ENCODE measurements around the gene SLC24A4.

The SLC24A4 gene

GRCh38 chr14:92316937-92317336 lies 6.0 kb upstream of the SLC24A4 start:
- no peak for DNase-seq

- DNase-seq, result no peak
These were observed 5.5 kb upstream of the SLC24A4 start for GRCh38 chr14:92317511-92317910.

DNA sequence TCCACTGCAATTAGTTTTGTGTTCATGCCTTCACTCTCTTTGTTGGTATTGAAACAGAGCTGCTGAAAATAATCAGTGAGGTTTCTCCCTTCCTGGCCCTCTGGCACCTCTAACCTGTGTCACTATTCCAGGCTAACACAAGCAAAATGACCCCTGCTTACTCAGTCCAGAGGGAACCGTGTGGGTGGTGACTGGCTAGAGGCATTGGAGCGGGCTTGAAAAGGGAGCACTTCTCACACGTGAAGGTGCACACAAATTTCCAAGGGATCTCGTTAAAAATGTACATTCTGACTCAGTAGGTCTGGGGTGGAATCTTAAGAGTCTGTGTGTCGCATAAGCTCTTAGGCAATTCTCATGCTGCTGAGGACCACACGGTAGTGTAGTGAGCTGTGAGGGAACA lies 1.3 kb upstream of the SLC24A4 start:
- DNase-seq, result no peak

- no peak for DNase-seq
These were observed 449 bp upstream of the SLC24A4 start for GRCh38 chr14:92322516-92322915.

DNA sequence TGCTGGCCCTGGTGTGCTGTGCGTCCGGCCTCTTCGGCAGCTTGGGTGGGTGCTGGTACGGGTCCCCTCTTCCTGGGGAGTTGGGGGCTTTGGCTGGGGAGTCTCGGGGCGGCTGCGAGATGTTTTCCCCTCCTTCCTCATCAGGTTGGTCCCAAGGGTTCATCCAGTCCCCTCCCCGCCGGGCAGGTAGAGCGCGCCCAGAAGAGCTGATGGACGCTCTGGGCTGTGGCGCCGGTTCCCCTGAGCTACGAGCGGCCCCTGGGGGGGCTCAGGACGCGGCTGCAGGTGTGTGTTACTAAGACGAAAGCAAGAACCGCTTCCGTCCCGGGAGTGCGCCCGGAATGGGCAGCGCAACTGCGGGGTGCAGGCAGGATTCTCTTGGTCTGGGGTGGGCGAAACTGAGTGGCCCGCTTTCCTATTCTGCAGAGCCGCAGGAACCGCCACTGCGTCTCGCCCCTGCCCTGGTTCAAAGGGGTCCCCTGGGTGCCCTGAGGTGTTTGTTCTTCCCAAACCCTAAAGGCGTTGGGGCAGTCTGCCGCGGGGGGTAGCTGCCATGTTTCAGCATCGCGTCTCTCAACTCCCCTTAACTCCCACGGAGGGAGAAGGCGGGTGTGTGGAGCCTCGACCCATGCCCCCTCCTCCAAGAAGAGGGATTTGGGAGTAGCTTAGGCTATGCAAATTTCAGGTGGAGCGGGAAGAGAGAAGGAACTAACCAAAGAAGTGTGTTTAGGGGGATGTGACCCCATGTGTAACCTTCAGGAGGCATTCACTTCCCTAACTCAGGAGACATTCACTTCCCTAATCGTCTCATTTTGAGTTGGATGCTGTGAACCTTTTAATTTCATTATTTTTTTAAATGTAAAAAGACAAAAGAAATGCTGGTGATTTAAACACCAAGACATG lies 1.2 kb downstream of the SLC24A4 start:
- DNase-seq, result no peak

DNA sequence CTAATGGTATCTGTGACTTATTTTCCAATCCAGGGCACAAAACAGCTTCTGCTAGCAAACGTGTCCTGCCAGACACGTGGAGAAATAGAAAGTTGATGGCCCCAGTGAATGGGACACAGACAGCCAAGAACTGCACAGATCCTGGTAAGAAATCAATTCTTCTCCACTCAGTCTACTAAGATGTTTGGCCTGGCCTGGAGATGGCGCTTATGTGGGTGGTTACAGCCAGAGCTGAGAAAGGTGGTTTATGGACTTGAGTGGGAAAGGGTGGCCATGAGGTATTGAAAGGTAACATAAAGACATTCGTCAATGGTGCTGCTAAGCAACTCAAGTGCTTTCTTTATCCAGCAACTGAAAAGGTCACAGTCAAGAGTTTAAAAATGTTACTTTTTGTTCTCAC lies 2.9 kb downstream of the SLC24A4 start:
- no peak for DNase-seq

GRCh38 chr14:92328664-92329255 lies 5.8 kb downstream of the SLC24A4 start:
- DNase-seq, result no peak

DNA sequence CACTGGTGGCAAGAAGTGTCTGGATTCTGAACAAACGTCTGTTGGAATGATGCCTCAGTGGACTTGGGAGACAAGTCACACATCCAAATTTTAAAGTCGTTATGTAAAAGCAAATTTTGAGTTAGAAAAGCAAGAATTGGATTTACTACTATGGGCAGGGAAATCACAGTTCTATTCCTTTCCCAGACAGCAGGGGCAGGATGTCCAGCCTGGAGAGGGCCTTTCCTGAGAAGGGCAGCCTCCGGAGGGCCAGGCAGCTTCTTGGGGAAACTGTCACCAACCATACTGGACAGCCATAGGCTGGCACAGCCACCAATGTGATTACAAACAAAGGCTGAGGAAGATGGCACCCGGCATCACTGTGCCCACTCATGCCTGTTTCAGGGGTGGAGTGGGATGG lies 11.1 kb downstream of the SLC24A4 start:
- DNase-seq, result no peak

DNA sequence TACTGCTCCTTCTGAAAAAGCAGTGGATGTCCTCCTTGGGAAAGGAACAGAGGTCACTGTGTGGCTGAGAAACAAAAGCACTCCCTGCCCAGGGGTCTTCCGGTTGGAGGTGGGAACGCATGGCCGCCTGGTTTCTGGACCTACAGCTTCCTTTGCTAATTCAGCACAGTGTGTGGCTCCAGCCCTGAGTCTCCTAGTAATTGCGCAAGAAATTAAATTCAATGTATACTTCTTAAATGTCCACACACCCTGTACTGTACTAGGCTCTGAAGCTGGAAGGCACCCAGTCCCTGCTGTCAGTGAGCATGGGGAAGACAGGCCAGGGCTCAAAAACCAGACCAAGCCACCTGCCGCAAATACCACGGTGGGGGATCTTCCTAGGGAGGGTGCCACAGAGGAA lies 13.4 kb downstream of the SLC24A4 start:
- DNase-seq, result no peak

GRCh38 chr14:92339426-92339825 lies 16.5 kb downstream of the SLC24A4 start:
- DNase-seq, result no peak

DNA sequence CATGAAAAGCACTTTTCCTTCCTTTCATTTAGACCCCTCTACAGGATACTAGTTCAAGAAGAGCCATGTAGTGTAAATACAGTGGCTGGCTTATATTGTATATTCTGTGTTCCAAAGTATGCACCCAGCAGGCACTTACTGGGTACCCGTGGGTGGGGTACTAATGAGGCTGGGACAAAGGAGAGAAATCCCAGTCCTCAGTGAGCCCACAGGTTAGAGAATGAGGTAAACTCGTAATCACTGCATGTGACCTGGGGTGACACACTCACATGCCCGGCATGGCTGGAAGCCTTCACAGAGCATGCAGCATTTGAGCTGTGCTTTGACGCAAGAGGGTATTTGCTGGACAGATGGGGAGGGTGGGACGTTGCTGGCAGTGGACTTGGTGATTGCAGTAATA lies 17.1 kb downstream of the SLC24A4 start:
- no peak for DNase-seq

DNA sequence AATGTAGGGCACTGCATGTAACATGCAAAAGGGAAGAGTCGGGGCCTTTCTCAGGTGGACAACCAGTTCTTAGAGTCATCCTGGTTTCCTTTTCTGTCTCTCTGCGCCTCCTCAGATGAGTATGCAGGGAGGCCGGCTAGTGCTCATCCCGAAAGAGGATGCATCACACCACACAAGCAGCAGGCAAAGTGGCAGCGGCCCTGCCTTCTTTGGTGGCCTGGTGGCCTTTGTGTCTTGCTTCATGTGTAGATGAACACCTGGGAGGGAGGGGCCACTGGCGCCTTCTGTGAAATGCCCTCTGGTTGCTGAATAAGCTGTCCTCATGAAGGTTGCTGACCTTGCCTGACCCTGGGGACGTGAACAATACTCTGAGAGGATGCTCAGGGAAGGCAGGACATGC lies 18.0 kb downstream of the SLC24A4 start:
- no peak for DNase-seq

DNA sequence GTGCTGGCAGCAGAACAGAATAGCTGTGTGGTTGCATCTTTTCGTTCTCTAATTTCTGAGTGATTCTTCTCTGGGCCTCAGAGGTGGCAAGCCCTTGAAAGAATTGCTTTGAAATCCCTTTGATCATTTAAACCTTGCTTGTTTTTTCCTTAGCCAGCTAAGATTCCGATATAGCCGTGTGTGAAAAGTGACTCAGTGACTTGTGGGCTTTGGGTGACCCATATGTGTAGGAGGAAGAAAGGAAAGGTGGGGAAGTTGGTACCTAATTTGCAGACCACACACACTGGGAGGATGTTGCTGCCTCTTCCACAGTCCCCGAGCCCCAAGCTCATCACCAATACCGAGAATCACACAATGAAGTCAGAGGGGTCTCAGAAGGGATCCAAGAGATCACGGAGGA lies 18.8 kb downstream of the SLC24A4 start:
- DNase-seq, result no peak

DNA sequence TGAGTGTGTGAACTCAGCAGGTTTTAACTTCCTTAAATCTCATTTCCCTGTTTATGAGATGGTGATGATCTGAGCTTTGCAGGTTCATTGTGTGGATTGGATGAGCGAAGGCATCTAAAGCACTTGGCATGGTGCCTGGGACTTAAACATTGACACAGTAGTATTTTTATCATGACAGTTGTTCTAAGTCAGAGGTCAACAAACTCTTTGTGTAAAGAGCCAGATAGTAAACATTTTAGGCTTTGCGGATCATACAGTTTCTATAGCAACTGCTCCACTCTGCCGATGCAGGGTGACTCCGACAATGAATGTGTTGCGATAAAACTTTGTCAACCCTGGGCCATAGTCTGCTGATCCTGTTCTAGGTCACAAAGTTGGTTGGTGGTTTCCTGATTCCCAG lies 25.2 kb downstream of the SLC24A4 start:
- no peak for DNase-seq

DNA sequence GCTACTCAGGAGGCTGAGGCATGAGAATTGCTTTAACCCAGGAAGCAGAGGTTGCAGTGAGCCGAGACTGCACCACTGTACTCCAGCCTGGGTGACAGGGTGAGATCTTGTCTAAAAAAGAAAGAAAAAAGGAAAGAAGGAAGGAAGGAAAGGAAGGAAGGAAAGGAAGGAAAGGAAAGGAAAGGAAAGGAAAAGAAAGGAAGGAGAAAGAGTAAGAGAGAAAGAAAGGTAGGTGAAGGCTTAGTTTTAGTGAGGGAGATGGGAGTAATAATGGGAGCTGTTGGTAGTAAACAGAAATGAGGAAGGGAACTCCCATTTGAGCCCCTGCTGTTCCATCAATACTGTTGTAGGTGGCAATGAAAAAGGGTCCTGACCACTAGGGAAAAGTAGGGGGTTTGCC lies 28.8 kb downstream of the SLC24A4 start:
- DNase-seq, result no peak

GRCh38 chr14:92352158-92352985 lies 29.4 kb downstream of the SLC24A4 start:
- no peak for DNase-seq

DNA sequence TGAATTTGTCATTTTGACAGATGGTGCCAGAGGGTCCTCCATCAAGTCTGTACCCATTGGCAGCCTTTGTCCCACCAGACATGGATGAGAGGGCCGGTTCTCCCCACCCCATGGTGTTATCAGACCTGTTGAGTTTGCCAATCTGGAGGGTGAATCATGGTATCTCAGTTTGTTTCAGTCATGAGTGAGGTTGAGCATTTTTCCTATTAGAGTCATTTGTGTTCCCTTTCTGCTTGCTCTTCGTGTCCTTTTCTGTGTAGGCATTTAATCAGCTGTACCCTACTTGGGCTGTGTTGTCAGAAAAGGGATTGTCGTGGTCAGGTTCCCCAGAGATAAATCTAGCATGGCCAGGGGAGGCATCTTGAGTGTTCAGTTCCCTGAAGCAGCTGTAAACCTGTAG lies 30.5 kb downstream of the SLC24A4 start:
- DNase-seq, result no peak

DNA sequence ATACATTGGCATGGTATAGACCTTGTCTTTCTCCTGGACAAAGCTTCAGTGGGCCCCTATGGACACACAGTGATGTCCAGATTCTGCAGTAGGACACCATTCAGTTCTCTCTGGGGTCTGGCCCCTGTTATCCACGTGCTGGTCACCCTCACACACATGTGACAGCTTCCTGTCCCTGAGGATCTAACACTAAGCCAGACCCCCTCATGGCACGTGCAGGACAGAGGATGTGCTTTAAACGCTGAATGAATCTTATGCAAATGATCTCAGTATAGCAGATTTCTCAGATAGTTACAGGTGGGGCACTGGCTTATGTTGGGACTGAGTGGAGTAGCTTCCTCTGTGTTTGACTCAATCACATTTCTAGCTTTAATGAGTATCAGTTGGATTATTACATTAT lies 33.7 kb downstream of the SLC24A4 start:
- no peak for DNase-seq

- DNase-seq, result no peak
These were observed 37.8 kb downstream of the SLC24A4 start for GRCh38 chr14:92360651-92361370.

- DNase-seq, result no peak
These were observed 39.8 kb downstream of the SLC24A4 start for GRCh38 chr14:92362781-92363235.

DNA sequence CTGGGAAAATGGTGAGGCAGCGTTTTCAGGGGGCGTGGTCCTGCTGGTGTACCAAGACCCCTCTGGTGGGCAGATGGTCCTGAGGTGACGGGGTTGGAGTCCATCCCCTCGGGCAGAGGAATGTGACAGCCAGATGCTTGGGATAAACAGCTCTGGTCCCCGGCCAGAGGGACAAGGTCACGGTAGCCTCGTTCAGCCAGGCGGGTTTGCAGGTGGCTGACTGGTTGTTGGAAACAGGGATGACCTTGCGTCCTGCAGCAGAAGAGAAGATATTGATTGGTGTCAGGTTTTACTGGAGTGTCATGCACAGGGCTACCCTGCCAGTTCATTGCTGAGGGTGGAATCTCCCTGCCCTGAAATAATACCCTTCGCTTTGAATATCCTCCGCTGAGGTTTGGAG lies 43.3 kb downstream of the SLC24A4 start:
- no peak for DNase-seq

DNA sequence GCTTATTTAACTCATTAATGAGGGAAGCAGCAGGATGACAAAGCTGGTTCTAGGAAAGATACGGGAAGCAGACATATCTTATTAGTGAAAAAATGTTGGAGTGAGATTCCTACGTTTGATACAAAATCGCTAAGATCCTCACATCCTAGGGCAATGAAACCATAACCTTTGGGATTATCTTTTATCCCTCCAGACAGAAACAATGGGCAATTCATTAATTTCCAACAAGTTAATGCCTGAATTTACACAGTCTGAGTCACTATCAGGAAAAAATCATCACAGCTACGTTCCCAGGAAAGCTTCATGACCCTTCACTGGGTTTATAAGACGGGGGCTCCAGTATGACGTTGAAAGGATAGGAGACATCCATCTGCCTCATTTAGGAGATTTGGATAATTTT lies 45.0 kb downstream of the SLC24A4 start:
- DNase-seq, result no peak

- no peak for DNase-seq
These were observed 46.1 kb downstream of the SLC24A4 start for GRCh38 chr14:92369097-92369496.
